ENCODE data around the gene TGFBR2.
A peak's percentile ranks its signal among the peaks of the same experiment; 100 is the strongest.

TGFBR2 gene

DNA sequence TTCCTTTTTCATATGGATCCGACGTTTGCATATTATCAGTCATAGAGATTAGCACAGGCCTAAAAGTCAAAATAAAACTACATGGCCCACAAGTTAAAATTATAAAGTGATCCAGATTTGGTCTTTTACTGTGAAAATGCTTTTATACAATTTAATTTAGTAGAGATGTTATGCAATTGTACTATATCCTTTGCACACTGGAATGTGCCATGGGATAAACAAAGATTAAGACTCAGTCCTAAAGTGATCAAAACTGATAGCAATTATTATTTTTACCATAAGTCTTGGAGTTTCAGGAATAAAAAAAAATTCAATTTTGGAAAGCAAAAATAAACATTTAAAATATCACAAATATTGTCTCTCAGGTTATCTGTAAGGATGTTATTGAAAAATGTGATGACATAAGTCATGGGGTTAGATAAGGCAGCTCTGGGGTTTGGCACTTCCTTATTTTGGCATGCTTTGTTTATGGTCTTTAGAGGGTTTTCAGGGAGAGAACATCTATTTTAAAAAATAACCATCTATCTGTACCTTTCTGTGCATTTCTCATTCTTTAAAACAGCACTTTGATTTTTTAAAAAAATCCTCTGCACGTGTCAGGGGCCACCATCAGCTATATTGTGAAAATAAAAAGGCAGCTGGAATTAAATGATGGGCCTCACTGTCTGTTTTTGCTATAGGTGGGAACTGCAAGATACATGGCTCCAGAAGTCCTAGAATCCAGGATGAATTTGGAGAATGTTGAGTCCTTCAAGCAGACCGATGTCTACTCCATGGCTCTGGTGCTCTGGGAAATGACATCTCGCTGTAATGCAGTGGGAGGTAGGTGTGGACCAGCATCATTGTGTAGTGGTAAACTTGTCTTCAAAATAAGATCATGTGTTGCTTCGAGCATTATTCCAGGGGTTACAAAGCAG lies 67.3 kb downstream of the TGFBR2 start:
- no peaks in the 10 kb centered on the region for H3K27me3 ChIP-seq (replicated peaks; ENCODE audit: control insufficient read depth, insufficient read depth, low read length)
- DNase-seq (ENCODE audit: low read depth): peak; percentile 47
- H3K36me3 ChIP-seq (ENCODE audit: control insufficient read depth, insufficient read depth, low read length, severe bottlenecking): peaks cover 96% of the 10 kb centered on the region
- no peak overlapping the region for H3K4me3 ChIP-seq (ENCODE audit: low read length)
- H3K4me1 ChIP-seq (ENCODE audit: control insufficient read depth, insufficient read depth, low read length): peaks cover 21% of the 10 kb centered on the region
- H3K9me3 ChIP-seq (ENCODE audit: control insufficient read depth, low read length): no peaks in the 10 kb centered on the region
- peak overlapping the region; percentile 9 for H3K9ac ChIP-seq (ENCODE audit: low read length)

DNA sequence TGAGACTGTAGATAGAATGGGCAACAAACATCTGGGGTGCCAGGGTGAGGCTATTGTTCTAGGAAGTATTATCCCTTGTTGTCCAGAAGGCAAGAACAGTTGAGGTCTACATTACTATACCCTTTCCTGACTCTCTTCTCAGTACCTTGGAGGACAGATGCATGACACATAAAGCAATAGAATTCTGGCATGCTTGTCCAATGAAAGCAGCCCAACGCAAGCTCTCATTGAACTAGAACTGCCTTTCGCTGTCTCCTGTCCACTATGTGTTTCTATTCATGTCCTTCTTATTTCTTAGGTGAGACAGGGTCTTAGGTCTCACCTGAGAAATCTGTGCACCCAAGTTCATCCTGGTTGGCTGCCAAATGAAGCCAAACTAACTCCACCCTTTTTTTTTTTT lies 68.6 kb downstream of the TGFBR2 start:
- no peaks in the 10 kb centered on the region for H3K9me3 ChIP-seq (ENCODE audit: control insufficient read depth, low read length)
- H3K4me1 ChIP-seq (ENCODE audit: control insufficient read depth, insufficient read depth, low read length): peaks cover 21% of the 10 kb centered on the region
- no peak for DNase-seq (ENCODE audit: low read depth)
- no peak overlapping the region for H3K4me3 ChIP-seq (ENCODE audit: low read length)
- H3K36me3 ChIP-seq (ENCODE audit: control insufficient read depth, insufficient read depth, low read length, severe bottlenecking): peaks cover 96% of the 10 kb centered on the region
- H3K9ac ChIP-seq (ENCODE audit: low read length): no peak overlapping the region
- no peaks in the 10 kb centered on the region for H3K27me3 ChIP-seq (replicated peaks; ENCODE audit: control insufficient read depth, insufficient read depth, low read length)

- no peaks in the 10 kb centered on the region for H3K27me3 ChIP-seq (replicated peaks; ENCODE audit: control insufficient read depth, insufficient read depth, low read length)
- H3K9ac ChIP-seq (ENCODE audit: low read length): no peak overlapping the region
- peaks cover 23% of the 10 kb centered on the region for H3K4me1 ChIP-seq (ENCODE audit: control insufficient read depth, insufficient read depth, low read length)
- no peak overlapping the region for H3K4me3 ChIP-seq (ENCODE audit: low read length)
- H3K9me3 ChIP-seq (ENCODE audit: control insufficient read depth, low read length): no peaks in the 10 kb centered on the region
- DNase-seq (ENCODE audit: low read depth): no peak
- peaks cover 88% of the 10 kb centered on the region for H3K36me3 ChIP-seq (ENCODE audit: control insufficient read depth, insufficient read depth, low read length, severe bottlenecking)
Measured at GRCh38 chr3:30675774-30676173, 69.4 kb downstream of the TGFBR2 start.

DNA sequence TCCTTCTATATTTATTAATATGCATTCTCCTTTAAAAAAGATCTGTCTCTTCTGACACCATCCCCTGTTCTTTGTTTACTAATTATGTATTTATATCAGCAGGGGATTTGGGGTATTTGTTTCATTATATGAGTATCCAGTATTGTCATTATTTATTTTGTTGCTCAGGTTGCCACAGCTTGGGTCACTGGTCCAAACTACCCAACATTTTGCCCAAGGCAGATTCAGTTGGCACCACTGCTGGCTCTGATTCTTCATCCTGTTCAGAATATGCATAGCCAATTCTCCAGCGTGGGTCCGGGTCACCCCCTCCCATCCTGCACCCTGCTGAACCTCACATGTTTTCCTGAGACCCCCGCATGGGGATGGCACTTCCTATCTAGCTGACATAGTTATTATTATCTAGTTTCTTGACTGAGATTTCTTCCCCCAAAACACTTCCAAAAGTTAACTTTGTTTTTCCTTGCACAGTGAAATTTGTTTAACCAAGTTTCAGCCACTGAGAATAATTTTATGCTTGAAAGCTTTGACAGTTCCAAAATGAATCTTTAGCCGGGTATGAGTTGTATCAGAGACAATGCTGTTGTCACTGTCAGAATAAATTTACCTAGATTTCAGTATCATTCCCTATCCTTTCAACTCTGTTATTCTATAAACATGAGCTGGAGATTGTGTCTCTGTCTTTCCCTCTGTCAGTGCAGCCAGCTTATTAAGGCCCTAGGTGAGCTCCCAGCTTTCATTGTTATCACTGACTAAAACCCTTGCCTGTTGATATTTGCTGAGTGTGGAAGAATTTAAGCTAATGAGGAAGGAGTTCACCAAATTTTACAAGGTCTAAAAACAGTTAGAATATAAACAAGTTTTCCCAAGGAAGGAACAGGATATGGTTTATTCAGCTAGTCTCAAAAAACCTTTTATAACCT lies 70.3 kb downstream of the TGFBR2 start:
- Histone ChIP-seq H3K9me3 (ENCODE audit: control insufficient read depth, low read length) (no peaks in the 10 kb centered on the region), H3K9ac (ENCODE audit: low read length) (no peak overlapping the region), H3K4me1 (ENCODE audit: control insufficient read depth, insufficient read depth, low read length) (peaks cover 32% of the 10 kb centered on the region), H3K36me3 (ENCODE audit: control insufficient read depth, insufficient read depth, low read length, severe bottlenecking) (peaks cover 79% of the 10 kb centered on the region), H3K4me3 (ENCODE audit: low read length) (no peak overlapping the region), H3K27me3 (replicated peaks; ENCODE audit: control insufficient read depth, insufficient read depth, low read length) (no peaks in the 10 kb centered on the region)
- no peak for DNase-seq (ENCODE audit: low read depth)

DNA sequence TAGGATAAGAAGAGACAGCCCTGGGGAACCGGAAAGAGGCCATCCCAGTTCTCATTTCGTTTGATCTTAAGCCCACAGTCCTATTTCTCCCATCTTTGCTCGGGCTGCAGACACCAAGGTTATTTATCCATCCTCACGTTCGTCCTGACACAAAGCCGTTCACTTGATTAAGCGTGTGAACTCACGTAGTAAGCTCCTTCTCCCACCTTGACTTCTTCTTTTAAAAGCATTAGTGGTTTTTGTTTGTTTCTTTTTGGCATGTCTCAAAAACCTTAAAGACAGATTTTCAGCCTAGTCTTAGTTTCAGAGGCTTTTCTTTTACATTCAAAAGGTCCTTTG lies 70.9 kb downstream of the TGFBR2 start:
- H3K27me3 ChIP-seq (replicated peaks; ENCODE audit: control insufficient read depth, insufficient read depth, low read length): no peaks in the 10 kb centered on the region
- DNase-seq (ENCODE audit: low read depth): no peak
- peaks cover 73% of the 10 kb centered on the region for H3K36me3 ChIP-seq (ENCODE audit: control insufficient read depth, insufficient read depth, low read length, severe bottlenecking)

DNA sequence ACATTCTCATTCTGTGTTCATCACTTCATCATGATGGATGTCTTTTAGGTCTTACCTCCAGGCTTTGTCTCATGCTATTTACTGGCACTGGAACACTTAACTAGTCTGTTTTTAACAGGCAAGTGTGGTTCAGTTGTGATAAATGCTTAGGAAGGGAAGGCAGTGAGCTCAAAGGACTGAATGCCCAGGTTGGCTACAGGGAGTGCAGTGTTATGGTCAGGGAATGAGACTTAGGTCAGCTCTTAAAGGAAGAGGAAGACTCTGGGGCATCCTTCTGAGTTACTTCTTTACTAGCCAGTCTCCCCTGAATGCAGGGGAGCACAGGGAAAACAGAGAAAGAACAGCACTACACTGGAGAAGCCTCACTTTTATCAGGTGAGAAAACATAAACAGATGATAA lies 72.6 kb downstream of the TGFBR2 start:
- Histone ChIP-seq H3K36me3 (ENCODE audit: control insufficient read depth, insufficient read depth, low read length, severe bottlenecking) (peaks cover 59% of the 10 kb centered on the region), H3K9me3 (ENCODE audit: control insufficient read depth, low read length) (no peaks in the 10 kb centered on the region), H3K4me1 (ENCODE audit: control insufficient read depth, insufficient read depth, low read length) (peaks cover 38% of the 10 kb centered on the region), H3K9ac (ENCODE audit: low read length) (no peak overlapping the region), H3K4me3 (ENCODE audit: low read length) (no peak overlapping the region), H3K27me3 (replicated peaks; ENCODE audit: control insufficient read depth, insufficient read depth, low read length) (no peaks in the 10 kb centered on the region)
- no peak for DNase-seq (ENCODE audit: low read depth)

More for the DNA sequence above, 70.9 kb downstream of the TGFBR2 start:
- Histone ChIP-seq H3K9me3 (ENCODE audit: control insufficient read depth, low read length) (no peaks in the 10 kb centered on the region), H3K9ac (ENCODE audit: low read length) (no peak overlapping the region), H3K4me1 (ENCODE audit: control insufficient read depth, insufficient read depth, low read length) (peaks cover 38% of the 10 kb centered on the region), H3K4me3 (ENCODE audit: low read length) (no peak overlapping the region)

DNA sequence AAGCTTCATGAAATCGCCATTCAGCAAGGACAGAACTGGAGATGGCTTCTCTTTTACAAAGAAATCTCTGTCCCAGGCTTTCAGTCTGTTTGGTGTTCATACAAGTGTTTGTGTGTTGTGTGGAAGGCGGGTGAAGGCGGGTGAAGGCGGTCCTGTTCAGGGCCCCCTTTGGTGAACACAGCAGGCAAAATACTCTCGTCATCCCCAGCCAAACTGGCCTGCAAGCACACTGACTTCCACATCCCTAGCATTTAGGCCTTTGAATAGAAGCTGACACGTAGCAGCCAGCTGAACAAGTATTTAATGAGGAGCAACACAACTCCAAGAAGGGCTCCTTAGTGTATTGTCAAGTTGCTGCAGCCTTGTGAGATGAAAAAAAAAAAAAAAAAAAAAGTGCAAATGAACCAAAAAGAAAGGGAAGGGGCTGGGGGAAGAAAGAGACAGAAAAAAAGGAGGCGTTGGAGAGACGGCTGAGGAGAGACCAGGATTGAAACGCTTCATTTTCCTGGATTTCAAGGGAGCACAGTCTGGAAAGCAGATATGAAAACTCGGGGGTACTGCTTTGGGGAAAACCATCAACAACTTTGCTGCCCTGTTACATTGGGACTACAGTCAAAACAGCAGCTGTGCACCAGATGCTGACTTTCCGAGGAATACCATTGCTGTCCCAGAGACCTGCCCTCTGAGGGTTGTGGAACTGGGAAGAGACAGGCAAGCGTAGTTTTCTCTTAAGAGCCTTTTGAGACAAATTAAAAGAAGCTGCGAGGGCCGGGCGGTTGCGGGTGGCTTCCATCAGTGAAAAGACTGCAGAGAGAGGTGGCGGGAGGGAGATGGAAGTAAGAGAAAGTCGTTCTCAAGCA lies 74.6 kb downstream of the TGFBR2 start:
- Histone ChIP-seq H3K4me3 (ENCODE audit: low read length) (peak overlapping the region; percentile 42), H3K4me1 (ENCODE audit: control insufficient read depth, insufficient read depth, low read length) (peaks cover 55% of the 10 kb centered on the region), H3K36me3 (ENCODE audit: control insufficient read depth, insufficient read depth, low read length, severe bottlenecking) (peaks cover 45% of the 10 kb centered on the region), H3K9me3 (ENCODE audit: control insufficient read depth, low read length) (no peaks in the 10 kb centered on the region), H3K9ac (ENCODE audit: low read length) (peak overlapping the region; percentile 64), H3K27me3 (replicated peaks; ENCODE audit: control insufficient read depth, insufficient read depth, low read length) (no peaks in the 10 kb centered on the region)
- peak; percentile 62 for DNase-seq (ENCODE audit: low read depth)

DNA sequence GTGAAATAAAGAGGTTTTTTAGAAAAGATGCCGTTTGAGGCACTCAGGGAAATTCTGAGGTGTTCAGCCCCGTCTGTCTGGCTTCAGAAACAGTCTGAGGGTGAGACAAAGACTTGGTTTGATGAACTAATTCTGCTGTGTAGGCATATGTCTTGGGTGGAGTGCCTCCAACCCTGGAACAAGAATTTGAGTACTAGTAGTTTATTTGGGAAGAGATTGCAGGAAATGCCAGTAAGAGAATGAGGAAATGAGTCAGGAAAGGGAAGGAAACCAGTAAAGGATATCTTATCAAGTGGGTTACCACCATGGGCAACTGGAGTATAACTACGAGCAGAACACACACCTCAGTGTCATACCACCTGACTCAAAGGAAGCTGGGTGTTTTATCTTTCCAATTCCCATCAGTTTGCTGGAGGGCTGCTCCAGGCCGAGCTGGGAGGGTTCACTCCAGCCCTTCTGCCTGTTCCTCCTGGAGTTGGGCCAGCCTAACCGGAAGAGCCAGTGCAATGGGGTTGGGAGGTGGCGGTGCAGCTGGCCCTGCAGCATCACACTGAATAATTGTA lies 75.3 kb downstream of the TGFBR2 start:
- peaks cover 42% of the 10 kb centered on the region for H3K36me3 ChIP-seq (ENCODE audit: control insufficient read depth, insufficient read depth, low read length, severe bottlenecking)

GRCh38 chr3:30682434-30683155 lies 76.2 kb downstream of the TGFBR2 start:
- H3K4me1 ChIP-seq (ENCODE audit: control insufficient read depth, insufficient read depth, low read length): peaks cover 61% of the 10 kb centered on the region
- no peak overlapping the region for H3K4me3 ChIP-seq (ENCODE audit: low read length)
- no peaks in the 10 kb centered on the region for H3K9me3 ChIP-seq (ENCODE audit: control insufficient read depth, low read length)
- H3K27me3 ChIP-seq (replicated peaks; ENCODE audit: control insufficient read depth, insufficient read depth, low read length): no peaks in the 10 kb centered on the region
- peak; percentile 52 for DNase-seq (ENCODE audit: low read depth)
- peak overlapping the region; percentile 11 for H3K9ac ChIP-seq (ENCODE audit: low read length)
- H3K36me3 ChIP-seq (ENCODE audit: control insufficient read depth, insufficient read depth, low read length, severe bottlenecking): peaks cover 42% of the 10 kb centered on the region

More for the DNA sequence above, 75.3 kb downstream of the TGFBR2 start:
- Histone ChIP-seq H3K27me3 (replicated peaks; ENCODE audit: control insufficient read depth, insufficient read depth, low read length) (no peaks in the 10 kb centered on the region), H3K9me3 (ENCODE audit: control insufficient read depth, low read length) (no peaks in the 10 kb centered on the region), H3K4me1 (ENCODE audit: control insufficient read depth, insufficient read depth, low read length) (peaks cover 61% of the 10 kb centered on the region), H3K9ac (ENCODE audit: low read length) (peak overlapping the region; percentile 64), H3K4me3 (ENCODE audit: low read length) (peak overlapping the region; percentile 42)
- DNase-seq (ENCODE audit: low read depth): peak; percentile 31

DNA sequence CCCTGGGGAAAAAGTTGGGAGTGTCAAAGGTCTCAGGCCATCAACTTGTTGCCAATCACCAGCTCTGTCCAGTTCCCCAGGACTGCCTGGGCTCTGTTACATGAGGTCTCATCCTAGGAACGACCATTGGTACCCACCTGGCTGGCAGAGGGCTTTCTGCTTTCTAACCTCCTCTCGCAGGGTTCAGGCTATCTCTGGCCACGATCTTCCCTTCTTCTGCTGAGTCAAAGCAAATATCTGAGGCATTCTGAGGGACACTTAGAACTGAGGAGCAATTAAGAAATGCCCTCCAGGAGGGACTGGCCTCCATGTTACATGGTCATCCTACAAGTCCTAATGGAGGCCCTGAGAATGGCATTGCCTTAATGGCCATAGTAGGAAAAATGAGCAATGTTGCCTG lies 77.4 kb downstream of the TGFBR2 start:
- Histone ChIP-seq H3K4me3 (ENCODE audit: low read length) (peak overlapping the region; percentile 29), H3K27me3 (replicated peaks; ENCODE audit: control insufficient read depth, insufficient read depth, low read length) (no peaks in the 10 kb centered on the region), H3K9ac (ENCODE audit: low read length) (no peak overlapping the region), H3K36me3 (ENCODE audit: control insufficient read depth, insufficient read depth, low read length, severe bottlenecking) (peaks cover 44% of the 10 kb centered on the region), H3K9me3 (ENCODE audit: control insufficient read depth, low read length) (no peaks in the 10 kb centered on the region), H3K4me1 (ENCODE audit: control insufficient read depth, insufficient read depth, low read length) (peaks cover 69% of the 10 kb centered on the region)
- no peak for DNase-seq (ENCODE audit: low read depth)

All from adipocyte (in vitro differentiated cells).